LNCAP (cell line): ENCODE results near the gene METRNL.

Source experiments
- TF ChIP-seq, protein P1 (sequence below): fragments of 450-650 bp; IDR thresholded peaks from 2 replicates; pipeline ENCODE4 v1.5.1; 2017; ENCODE audit warnings: mild to moderate bottlenecking

METRNL gene, protein sequence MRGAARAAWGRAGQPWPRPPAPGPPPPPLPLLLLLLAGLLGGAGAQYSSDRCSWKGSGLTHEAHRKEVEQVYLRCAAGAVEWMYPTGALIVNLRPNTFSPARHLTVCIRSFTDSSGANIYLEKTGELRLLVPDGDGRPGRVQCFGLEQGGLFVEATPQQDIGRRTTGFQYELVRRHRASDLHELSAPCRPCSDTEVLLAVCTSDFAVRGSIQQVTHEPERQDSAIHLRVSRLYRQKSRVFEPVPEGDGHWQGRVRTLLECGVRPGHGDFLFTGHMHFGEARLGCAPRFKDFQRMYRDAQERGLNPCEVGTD

GRCh38 chr17:83079352-83079747, at the start of gene METRNL:
TSS of gene METRNL (plus strand) at chr17:83079609. CDS start at chr17:83079816, 207 bp downstream.
- TF ChIP-seq, protein P1, sequence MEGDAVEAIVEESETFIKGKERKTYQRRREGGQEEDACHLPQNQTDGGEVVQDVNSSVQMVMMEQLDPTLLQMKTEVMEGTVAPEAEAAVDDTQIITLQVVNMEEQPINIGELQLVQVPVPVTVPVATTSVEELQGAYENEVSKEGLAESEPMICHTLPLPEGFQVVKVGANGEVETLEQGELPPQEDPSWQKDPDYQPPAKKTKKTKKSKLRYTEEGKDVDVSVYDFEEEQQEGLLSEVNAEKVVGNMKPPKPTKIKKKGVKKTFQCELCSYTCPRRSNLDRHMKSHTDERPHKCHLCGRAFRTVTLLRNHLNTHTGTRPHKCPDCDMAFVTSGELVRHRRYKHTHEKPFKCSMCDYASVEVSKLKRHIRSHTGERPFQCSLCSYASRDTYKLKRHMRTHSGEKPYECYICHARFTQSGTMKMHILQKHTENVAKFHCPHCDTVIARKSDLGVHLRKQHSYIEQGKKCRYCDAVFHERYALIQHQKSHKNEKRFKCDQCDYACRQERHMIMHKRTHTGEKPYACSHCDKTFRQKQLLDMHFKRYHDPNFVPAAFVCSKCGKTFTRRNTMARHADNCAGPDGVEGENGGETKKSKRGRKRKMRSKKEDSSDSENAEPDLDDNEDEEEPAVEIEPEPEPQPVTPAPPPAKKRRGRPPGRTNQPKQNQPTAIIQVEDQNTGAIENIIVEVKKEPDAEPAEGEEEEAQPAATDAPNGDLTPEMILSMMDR = no peak

DNA sequence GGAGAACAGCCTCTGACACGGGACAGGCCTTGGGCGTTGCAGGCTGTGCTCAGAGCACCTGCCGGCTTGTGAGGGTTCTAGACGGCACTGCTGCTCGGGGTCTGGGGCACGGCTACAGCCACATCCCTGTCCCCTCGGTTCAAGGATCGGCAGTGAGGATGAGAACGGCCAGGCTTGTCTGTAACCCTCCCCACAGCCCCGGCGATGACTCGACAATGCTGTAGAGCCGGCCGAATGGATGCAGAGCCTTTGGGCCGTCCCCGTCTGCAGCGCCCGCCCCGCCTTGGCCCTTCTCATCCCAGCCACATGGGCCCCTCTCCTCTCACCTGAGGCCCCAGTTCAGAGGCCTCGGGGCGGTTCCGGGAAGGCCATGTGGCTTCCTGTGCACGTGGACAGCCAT, 49.0 kb upstream of the METRNL start:
- TF ChIP-seq, protein P1 = no peak

DNA sequence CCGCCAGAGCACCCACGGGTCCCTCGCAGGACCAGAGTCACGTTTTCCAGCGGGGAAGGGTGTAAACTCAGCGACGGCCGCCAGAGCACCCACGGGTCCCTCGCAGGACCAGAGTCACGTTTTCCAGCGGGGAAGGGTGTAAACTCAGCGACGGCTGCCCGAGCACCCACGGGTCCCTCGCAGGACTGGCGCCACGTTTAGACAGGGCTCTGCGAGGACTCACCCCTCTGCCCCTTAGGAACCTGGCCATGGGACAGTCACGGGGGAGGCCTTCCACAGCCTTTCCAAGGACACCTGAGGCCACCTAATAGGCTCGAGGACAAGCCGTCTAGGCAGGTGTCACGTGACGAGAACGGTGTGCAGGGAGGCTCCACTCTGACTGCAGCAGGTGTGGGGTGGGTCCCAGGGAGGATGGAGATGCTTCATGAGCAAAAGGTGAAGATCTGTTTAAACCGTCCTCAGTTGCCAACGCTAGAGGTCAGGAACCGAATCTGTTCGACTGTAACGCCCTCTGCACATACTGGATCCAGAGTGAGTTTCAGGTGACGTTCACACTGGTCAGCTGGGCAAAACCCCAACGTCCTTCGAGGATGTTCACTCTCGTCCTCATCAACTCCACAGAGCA, 48.0 kb upstream of the METRNL start:
- TF ChIP-seq, protein P1 = no peak

GRCh38 chr17:83032781-83033180, 46.6 kb upstream of the METRNL start:
- TF ChIP-seq, protein P1 = no peak

DNA sequence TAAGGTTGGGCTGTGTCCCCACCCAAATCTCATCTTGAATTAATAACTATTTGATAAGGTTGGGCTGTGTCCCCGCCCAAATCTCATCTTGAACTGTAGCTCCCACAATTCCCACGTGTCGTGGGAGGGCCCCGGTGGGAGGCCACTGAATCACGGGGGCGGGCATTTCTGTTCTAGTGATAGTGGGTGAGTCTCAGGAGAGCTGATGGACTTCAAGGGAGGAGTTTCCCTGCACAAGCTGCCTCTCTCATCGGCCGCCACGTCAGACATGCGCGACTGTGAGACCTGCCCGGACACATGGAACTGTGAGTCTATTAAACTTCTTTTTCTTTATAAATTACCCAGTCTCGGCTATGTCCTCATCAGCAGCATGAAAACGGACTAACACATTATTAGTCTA, 44.9 kb upstream of the METRNL start:
- TF ChIP-seq, protein P1 = no peak

DNA sequence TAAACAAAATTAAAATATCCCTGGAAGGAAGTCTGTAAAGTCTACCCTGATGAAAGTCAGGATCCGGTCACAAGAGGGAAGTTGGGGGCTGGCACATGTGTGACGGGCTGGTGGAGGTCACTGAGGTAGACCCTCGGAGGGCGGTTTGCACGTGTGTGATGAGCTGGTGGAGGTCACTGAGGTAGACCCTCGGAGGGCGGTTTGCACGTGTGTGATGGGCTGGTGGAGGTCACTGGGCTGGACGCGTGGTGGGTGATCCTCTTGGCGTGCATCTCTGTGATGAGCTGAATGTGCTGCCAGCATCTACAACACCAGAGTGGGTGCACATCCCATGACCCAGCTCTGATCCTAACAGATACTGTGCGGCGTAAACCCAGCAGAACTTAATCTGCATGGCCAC, 43.7 kb upstream of the METRNL start:
- TF ChIP-seq, protein P1 = no peak

DNA sequence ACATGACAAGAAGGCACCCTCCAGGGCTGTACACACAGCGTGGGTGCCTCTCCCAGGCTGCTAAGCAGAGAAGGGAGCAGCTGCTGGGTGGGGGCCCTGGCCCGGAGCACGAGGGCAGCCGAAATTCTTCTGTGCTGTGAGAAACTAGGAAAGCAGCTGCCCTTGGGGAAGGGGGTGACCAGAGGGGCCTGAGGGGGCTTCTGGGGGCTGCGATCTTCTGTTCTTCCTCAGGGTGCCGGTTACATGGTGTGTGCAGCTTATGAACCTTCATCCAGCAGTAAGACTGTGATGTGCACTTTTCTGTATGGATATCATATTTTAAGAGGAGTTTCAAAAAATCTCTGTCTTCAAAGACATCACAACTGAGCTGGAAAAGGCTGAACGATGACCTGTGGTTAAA, 43.2 kb upstream of the METRNL start:
- TF ChIP-seq, protein P1 = no peak
